B cell (primary cell): ENCODE data around the gene METTL21A.

ENCODE experiments used
- EZH2 ChIP-seq: IDR thresholded peaks from 2 replicates; pipeline ENCODE4 v1.6.1; 2012; ENCODE audit warnings: borderline replicate concordance, low read depth, mild to moderate bottlenecking, moderate library complexity, low read length; ENCODE audit not compliant: insufficient read depth, poor library complexity, severe bottlenecking
- TF ChIP-seq, protein P1 (sequence below): fragments of 200-600 bp; IDR thresholded peaks from one replicate; pipeline ENCODE4 v1.8.0; 2022; ENCODE audit warnings: antibody characterized with exemption, mild to moderate bottlenecking

- TF ChIP-seq, protein P1, sequence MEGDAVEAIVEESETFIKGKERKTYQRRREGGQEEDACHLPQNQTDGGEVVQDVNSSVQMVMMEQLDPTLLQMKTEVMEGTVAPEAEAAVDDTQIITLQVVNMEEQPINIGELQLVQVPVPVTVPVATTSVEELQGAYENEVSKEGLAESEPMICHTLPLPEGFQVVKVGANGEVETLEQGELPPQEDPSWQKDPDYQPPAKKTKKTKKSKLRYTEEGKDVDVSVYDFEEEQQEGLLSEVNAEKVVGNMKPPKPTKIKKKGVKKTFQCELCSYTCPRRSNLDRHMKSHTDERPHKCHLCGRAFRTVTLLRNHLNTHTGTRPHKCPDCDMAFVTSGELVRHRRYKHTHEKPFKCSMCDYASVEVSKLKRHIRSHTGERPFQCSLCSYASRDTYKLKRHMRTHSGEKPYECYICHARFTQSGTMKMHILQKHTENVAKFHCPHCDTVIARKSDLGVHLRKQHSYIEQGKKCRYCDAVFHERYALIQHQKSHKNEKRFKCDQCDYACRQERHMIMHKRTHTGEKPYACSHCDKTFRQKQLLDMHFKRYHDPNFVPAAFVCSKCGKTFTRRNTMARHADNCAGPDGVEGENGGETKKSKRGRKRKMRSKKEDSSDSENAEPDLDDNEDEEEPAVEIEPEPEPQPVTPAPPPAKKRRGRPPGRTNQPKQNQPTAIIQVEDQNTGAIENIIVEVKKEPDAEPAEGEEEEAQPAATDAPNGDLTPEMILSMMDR: no peak
- TF ChIP-seq EZH2: no peak
These were observed 37.0 kb upstream of the METTL21A start for GRCh38 chr2:207662203-207662602.
